ENCODE measurements around the gene STX11.
A peak's percentile ranks its signal among the peaks of the same experiment; 100 is the strongest.

STX11 gene

GRCh38 chr6:144143878-144144277 is 6.4 kb upstream of the STX11 start:
- no peak for DNase-seq

DNA sequence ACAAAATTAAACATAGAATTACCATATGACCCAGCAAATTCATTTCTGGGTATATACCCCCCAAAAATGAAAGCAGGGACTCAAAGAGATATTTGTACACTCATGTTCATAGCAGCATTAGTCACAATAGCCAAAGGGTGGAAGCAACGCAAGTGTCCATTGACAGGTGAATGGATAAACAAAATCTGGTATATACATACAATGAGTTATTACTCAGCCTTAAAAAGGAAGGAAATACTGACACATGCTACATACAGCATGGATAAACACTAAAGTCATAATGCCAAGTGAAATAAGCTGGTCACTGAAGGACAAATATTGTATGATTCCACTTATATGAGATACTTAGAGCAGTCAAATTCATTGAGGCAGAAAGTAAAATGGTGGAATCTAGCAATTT is 5.3 kb upstream of the STX11 start:
- DNase-seq, result no peak

- no peak for DNase-seq
These were observed 4.8 kb upstream of the STX11 start for GRCh38 chr6:144145541-144145940.

DNA sequence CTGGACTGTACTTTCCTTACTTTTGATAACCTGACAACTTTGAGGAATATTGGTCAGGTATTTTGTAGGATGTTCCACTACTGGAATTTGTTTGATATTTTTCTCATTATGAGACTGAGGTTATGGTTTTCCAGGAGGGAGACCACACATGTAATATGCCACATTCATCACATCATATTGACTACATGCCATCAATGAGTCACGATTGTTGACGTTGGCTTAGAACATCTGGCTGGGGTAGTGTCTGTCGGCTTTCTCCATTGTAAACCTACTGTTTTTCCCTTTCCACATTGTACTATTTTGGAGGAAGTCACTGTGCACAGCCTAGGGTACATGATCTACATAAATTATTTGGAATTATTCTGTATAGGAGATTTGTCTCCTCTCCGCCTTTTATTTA is 1.4 kb upstream of the STX11 start:
- DNase-seq, result no peak

GRCh38 chr6:144149558-144149893 is 791 bp upstream of the STX11 start:
- no peak for DNase-seq

DNA sequence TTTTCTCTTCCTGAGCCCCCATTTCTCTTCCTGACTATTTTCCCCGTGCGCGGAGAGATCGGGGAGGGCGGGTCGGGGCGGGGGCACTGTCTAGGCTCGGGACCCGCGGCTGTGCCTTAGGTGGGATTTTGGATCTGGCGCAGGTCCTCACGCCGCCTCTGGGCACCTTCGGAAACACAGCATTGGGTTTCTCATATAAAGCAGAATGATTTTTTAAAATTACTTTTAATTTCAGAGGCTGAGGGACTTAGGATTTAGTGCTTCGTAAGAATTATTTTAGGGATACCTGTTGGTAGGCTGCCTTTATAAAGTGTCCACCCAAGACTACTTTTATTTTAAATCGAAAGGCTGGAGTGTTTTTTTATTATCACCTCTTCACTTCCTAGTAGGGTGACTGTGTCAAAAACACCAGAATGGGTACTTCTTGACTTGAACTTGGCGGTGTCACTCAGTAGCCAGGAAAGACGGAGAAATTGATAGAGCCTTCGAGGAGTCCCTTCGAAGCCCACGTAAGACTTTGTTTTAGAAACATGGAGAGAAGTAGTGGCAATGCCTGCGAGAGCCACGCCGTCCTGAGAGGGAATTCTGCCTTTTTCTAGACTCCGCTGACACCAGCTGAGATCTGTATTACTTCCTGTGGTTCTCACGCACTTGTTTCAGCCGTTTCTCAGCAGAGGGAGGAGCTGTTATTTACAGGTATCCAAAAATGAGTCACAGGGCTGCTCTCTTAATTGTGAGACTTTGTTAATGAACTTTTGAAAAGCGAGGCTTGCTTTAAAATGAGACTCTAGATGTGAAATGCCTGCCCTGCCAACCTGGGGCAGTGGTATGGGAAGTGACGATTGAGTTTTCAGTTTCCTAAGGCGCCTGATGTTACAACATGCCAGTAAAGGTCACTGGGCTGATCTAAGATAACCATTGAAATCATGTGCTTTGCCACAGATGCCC is 667 bp downstream of the STX11 start:
- DNase-seq, result peak in 4 of 5 donors; percentile 29 to 95 (median 36)

DNA sequence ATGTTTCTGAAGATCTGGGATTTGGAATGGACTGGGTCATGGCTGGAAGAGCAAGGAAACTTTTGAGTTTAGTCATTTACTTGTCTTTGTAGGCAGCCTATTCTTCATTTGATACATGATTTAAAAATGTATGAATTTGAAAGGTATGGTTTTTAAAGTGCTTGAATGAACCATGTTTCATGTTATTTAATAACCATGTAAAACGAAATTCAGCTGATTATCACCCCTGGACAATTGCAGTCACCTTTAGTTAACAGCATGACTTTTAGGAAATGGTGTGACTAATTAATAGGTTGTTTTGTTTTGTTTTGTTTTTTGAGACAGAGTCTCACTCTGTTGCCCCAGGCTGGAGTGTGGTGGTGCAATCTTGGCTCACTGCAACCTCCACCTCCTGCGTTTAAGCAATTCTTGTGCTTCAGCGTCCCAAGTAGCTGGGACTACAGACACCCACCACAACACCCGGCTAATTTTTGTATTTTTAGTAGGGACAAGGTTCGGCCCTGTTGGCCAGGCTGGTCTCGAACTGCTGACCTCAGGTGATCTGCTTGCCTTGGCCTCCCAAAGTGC is 2.1 kb downstream of the STX11 start:
- DNase-seq, result no peak

DNA sequence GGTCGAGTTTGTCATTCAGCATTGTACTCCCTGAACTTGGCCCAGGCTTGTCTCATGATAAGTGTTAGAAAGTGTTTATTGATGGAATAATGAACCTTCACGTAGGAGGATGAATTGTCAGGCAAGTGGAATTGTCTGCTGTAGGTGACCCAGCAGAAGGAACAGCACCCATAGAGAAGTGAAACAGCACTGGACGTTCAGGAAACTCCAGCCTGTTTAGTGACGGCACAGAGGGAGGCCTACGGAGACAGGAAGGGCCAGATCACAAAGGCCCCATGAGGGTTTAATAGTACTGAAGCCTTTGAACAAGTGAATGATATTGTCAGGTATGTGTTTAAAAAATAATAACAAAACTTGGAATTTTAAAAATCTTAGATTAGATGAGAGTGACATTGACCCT is 2.9 kb downstream of the STX11 start:
- DNase-seq, result no peak

GRCh38 chr6:144153971-144154370 is 3.7 kb downstream of the STX11 start:
- no peak for DNase-seq

DNA sequence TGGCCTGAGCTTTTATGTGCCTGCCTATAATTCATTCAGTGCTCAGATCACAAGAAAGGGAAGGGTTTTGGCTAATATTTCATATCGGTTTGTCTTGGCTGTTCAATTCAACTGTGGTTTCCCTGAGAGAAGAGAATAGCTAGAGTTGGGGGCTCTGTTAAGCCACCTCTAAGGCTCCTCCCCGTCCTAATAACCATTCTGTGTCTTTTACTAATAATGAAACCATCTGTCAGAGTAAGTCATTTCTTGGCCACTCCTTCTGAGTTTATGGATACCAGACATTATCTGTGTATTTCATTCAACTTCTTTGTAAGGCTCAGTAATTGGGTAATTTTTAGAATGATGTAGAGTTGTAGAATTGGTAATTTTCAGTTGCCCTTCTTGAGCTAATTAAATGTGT is 5.2 kb downstream of the STX11 start:
- peak in 1 of 5 donors; percentile 22 for DNase-seq

- peak in 1 of 5 donors; percentile 28 for DNase-seq
These were observed 6.0 kb downstream of the STX11 start for GRCh38 chr6:144156338-144156737.

DNA sequence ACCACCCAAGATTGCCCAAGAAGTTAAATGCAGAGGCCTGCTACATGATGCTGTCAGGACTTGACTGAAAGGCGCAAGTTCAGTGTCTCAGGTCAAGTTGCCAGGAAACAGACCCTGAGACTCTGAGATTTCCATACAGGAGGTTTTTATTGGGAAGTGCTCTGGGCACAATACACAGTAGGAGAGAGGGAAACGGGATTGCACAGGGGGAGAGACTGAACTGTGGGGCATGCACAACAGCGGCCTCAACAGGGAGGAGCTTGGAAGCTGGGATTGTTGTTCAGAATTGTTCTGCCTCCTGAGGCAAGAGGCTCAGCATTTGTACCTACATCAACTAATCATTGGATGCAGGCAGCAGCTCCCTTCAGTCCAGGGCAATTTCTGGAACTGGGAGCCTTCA is 6.7 kb downstream of the STX11 start:
- DNase-seq, result no peak

GRCh38 chr6:144158133-144158532 is 7.8 kb downstream of the STX11 start:
- DNase-seq, result no peak

DNA sequence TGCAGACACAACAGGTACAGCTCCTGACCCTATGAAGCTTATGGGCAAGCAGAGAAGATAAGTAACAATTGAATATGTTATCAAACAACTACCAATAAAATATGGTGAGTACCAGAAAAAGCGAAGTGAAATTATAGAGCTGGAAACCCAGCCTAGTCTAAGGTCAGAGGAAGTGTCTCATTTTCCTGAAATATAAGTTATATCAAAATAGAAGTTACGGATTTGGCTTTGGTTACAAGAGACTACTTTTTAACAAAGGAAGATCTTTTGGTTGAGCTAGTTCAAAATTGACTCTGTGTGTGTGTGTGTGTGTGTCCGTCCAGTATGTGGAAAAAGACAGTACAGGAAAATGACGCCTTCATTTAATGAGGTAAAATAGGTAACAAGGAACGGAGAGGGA is 8.9 kb downstream of the STX11 start:
- DNase-seq, result no peak

DNA sequence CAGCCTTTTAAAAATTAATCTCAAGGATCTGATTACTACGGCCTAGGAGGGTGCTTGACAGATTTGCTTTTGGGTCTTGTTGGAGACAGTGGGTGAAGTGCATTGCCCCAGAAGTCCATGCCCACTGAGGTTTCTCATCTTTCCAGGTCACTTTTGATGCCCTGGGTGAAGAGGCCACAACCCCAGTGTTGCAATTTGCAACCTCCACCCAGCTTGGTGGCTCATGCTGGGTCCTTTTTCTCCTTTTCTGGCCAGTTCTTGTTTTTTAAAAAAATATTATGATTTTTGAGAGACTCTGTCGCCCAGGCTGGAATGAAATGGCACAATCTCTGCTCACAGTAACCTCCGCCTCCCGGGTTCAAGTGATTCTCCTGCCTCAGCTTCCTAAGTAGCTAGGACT is 9.4 kb downstream of the STX11 start:
- DNase-seq, result no peak

- DNase-seq, result no peak
These were observed 10.2 kb downstream of the STX11 start for GRCh38 chr6:144160431-144161005.

- no peak for DNase-seq
These were observed 11.7 kb downstream of the STX11 start for GRCh38 chr6:144161975-144162374.

GRCh38 chr6:144162977-144163376 is 12.7 kb downstream of the STX11 start:
- DNase-seq, result no peak

- no peak for DNase-seq
These were observed 15.5 kb downstream of the STX11 start for GRCh38 chr6:144165784-144166183.

DNA sequence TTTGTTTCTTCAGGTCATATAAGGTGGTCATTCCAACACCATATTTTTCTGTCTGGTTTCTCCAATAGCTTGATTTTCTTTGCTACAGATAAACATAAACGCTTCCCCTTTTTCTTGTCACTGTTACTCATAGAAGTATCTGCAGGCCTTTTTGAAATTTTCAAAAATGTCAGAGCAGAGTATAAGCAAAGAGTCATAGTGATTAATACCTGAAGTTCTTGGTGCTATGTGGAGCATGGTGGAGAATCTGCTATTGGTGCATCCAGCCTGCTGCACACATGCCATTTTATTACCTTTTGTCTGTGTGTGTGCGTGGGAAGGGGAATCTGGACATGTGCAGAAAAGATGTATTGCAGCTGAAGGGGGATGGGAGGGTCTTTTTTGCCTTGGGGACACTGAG is 19.7 kb downstream of the STX11 start:
- DNase-seq, result no peak

DNA sequence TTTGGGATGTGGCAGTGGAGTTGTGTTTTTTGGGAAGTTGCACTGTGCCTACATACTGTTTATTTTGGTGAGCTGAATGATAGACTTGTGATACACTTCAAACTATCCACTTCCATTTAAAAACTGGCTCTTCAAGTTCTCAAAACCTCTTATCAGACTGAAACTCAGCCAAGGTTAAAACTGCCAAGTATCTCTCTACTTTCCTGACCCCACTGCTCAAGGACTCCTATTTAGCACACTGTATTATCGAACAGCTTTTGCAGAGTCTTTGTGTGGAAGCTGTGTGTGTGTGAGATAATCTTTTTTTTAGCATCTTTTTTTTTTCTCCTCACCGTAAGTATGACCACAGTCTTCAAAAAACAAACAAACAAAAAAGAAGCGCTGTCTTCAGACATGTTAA is 21.1 kb downstream of the STX11 start:
- no peak for DNase-seq

DNA sequence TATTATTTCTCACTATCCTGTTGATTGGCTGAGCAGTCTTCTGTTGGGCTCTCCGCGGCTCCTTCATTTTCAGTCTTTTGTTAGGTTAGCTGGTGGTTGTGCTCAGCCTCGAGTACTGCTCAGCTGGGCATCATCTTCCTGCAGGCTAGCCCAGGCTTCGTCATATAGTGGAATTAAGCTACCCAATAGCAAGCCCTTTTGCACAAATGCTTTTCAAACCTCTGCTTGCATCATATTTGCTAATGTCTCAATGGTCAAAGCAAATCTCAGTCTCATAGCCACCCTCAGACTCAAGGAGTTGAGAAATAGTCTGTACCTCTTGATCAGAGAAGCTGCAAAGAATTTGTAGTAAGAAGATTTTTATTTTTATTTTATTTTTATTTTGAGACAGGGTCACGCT is 23.7 kb downstream of the STX11 start:
- no peak for DNase-seq

DNA sequence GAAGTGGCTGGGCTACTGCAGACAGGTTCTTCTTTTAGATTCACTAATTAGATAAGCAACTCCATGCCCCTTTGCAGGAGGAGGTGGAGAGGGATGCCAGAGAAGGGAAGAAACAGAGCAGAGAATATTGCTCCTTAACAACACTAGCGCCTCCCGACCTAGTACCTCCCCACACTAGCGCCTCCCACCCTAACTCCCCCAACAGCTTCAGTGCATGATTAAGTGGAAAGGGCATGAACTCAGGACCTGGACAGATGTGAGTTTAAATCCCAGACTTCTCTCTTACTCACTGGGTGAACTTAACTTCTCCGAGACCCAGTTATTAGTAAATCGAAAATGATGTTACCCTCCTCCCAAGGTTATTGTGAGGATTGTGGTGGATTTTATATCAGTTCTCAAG is 25.7 kb downstream of the STX11 start:
- DNase-seq, result no peak

DNA sequence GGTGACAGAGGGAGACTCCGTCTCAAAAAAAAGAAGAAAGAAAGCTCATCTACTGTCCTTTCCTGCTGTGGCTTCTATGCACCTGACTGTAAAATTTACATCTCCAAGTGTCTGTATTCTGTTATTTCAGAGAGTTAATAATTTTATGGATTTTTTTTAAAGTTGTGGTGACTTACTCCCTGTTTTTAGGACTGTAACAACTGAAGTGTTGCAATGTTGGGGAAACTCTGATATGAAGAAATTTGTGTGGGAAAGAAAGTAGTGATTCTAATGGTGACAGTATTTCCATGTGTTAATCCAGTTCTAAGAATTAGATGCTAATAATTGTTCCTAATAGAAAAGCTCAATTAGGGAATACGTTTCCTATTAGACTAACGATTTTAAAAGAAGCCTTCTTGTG is 27.4 kb downstream of the STX11 start:
- DNase-seq, result no peak

Data from T-helper 1 cell (primary cell).